Brain microvascular endothelial cell (primary cell): ENCODE measurements around the gene COL24A1.

ENCODE experiments used
- DNase-seq: peaks from one replicate; pipeline ENCODE4 v3.0.0-alpha.2; 2020
- H3K27ac ChIP-seq: fragments of 250-450 bp; sonication (Bioruptor Pico); 2 replicates; pipeline ENCODE4 v1.5.1; 2020; ENCODE audit warnings: mild to moderate bottlenecking, moderate library complexity
- H3K27me3 ChIP-seq: fragments of 250-450 bp; sonication (Bioruptor Pico); replicated peaks from 2 replicates; pipeline ENCODE4 v1.5.1; 2020; ENCODE audit warnings: mild to moderate bottlenecking
- H3K36me3 ChIP-seq: fragments of 250-450 bp; sonication (Bioruptor Pico); replicated peaks from 2 replicates; pipeline ENCODE4 v1.5.1; 2020; ENCODE audit warnings: mild to moderate bottlenecking
- H3K4me3 ChIP-seq: 2 replicates; pipeline ENCODE4 v1.5.1; 2011; ENCODE audit warnings: low read depth, mild to moderate bottlenecking, control low read depth, low read length, moderate library complexity
- in situ Hi-C: cut with HindIII; loops from 2 replicates; pipeline ENCODE4 v1.10.0; 2017; ENCODE audit warnings: low sequenced_read_pairs, low pct_ligation_motif_present
- TF ChIP-seq, protein P1 (sequence below): IDR thresholded peaks from 2 replicates; pipeline ENCODE4 v1.5.1; 2011; ENCODE audit warnings: low read depth, mild to moderate bottlenecking, moderate library complexity, low read length, control low read depth, inconsistent platforms; ENCODE audit errors: missing control alignments

The COL24A1 gene

DNA sequence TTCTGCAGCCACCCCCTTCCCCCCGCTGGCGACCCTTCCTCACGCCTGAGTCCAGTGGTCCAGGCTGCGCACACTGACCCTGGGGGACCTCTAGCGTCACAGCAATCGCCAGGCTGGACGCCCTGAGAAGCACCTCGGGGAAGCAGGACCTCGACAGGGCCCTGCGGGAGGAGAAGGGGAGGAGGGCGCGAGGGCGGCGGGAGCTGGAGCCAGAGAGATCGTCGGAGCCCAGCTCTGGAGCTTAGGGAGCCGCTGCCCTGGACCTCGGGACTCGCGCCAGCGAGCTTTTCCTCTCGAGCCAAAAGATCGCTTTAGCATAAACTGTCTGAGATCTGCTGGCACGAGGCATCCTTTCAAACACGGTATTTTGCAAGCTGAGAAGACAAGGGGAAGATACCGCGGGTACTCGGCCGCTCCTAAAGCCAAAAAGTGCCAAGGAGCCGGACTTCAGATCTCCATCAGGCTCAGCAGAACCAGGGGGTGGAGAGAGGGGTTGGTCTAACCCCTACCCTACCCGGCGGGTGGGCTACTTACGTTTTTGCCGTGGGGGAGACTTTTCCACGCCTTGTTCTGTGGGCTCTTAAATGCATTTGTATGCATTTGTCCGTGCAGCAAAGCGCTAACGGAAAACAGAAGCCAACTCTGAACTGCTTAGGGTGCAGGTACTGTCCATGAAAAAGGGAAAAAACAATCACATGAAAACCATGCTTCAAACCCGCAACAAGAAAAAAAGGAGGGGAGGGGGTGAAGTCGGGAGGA is 586 bp downstream of the COL24A1 start:
- in situ Hi-C loops = no loop called here
- DNase-seq = no peak

DNA sequence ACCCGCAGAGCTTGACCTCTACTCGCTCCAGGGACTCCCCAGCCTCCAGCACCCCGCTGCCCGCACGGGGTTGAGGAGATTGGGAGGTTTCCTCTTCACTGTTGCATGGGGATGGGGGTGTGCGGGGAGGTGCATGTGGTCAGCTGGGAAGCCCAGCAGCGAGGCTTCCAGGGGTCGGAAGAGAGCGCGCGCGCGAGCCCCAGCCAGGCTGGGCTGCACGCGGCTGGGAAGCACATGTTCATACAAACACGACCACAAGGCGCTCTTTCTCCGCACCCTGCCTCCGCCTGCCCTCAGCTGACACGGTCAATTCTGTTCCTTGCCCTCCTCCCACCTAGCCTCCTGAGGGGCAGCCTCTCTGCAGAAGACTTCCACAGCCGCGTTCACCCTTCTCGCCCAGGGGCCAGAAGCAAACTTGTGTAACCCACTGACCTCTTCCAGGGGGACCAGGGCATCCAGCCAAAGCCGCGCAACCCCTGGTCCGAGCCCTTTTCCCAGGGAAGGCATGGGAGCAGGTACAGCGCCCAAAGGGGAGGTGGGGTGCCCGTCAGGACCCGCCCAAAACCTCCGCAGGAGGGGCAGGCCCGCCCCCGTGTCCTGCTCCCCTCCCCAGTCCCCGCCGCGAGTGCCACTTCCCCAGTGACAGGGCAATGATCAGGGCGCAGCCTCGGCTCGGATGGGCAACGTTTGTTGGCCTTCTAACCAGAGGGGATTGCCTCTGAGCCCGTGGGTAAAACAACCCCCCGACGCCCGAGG is 1.3 kb downstream of the COL24A1 start:
- Histone ChIP-seq H3K27me3 (no peaks in the 10 kb centered on the region), H3K36me3 (no peaks in the 10 kb centered on the region), H3K4me3 (peak overlapping the region; percentile 52), H3K27ac (no peak overlapping the region)
- DNase-seq = no peak
- TF ChIP-seq, protein P1, sequence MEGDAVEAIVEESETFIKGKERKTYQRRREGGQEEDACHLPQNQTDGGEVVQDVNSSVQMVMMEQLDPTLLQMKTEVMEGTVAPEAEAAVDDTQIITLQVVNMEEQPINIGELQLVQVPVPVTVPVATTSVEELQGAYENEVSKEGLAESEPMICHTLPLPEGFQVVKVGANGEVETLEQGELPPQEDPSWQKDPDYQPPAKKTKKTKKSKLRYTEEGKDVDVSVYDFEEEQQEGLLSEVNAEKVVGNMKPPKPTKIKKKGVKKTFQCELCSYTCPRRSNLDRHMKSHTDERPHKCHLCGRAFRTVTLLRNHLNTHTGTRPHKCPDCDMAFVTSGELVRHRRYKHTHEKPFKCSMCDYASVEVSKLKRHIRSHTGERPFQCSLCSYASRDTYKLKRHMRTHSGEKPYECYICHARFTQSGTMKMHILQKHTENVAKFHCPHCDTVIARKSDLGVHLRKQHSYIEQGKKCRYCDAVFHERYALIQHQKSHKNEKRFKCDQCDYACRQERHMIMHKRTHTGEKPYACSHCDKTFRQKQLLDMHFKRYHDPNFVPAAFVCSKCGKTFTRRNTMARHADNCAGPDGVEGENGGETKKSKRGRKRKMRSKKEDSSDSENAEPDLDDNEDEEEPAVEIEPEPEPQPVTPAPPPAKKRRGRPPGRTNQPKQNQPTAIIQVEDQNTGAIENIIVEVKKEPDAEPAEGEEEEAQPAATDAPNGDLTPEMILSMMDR = no peak
- in situ Hi-C loops = no loop called here

More for the DNA sequence above, 586 bp downstream of the COL24A1 start:
- H3K27ac ChIP-seq = no peak overlapping the region
- H3K4me3 ChIP-seq = peak overlapping the region; percentile 52
- H3K36me3 ChIP-seq = no peaks in the 10 kb centered on the region
- TF ChIP-seq, protein P1 = no peak
- no peaks in the 10 kb centered on the region for H3K27me3 ChIP-seq

DNA sequence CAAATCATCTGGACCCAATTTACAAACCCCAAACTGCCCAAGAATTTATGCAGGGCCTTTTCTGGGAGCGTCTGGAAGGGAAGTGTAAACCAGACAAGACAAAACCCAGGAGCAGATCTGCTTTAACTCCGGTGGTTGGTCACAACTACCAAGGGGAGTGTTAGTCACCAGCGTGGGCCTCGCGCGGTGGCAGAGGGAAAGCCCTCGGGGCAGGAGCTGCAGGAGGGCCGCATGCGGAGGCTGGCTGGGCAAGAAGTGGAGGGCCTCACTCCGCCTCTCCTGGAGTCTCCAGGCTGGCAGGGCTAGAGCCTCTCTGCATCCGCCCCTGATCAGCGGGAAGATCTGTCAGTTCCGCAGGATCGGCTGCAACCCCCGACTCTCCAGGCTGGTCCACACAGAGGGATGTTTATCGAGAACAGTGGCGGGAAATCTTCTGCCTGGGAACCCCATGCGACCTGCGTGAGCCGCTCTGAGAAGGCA is 2.0 kb downstream of the COL24A1 start:
- TF ChIP-seq, protein P1 = no peak
- Histone ChIP-seq H3K27ac (no peak overlapping the region), H3K27me3 (no peaks in the 10 kb centered on the region), H3K4me3 (peak overlapping the region; percentile 52), H3K36me3 (no peaks in the 10 kb centered on the region)
- no peak for DNase-seq
- in situ Hi-C loops = no loop called here

DNA sequence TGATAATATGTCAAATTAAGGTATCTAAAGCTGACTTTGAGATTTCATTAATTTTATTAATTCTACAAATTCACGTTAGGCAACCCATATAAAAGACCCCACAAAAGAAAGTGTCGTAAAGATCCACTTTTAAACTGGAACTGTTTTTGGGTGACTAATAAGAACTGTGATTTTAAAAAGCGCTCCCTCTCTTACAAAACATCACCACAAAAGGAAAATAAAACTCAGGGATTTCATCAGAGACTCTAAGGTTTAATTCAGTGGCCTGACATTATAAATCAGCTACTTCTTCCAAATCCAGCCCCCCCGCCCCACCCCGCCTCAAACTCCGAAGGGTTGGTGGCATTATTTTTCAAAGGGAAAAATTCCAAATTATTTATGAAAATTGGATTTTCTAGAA is 2.7 kb downstream of the COL24A1 start:
- H3K27ac ChIP-seq = no peak overlapping the region
- no peak for DNase-seq

DNA sequence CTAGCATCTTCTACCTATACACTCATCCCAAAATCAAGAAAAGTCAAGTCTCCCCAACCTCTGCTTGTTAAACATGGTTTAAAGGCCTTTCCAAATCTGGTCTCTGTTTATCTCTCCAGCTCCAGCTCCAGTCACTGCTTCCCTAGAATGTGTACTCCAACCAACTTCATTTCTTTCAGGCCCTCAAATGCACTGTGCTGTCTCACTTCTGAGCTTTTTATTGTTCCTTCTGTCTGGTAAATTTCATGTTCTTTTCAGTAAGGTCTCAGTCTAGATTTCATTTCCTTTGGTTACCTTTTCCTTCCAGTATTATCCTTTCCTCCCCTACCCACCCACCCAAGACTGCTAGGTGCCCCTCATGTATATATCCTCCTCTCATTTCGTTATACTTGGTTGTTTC is 3.7 kb downstream of the COL24A1 start:
- no peak for DNase-seq
- Histone ChIP-seq H3K27ac (no peak overlapping the region), H3K4me3 (no peak overlapping the region), H3K27me3 (no peaks in the 10 kb centered on the region), H3K36me3 (no peaks in the 10 kb centered on the region)
- TF ChIP-seq, protein P1 = no peak
- in situ Hi-C loops = no loop called here

More for the DNA sequence above, 2.7 kb downstream of the COL24A1 start:
- Histone ChIP-seq H3K4me3 (no peak overlapping the region), H3K36me3 (no peaks in the 10 kb centered on the region), H3K27me3 (no peaks in the 10 kb centered on the region)
- TF ChIP-seq, protein P1 = no peak
- in situ Hi-C loops = no loop called here
